Chondrocyte (in vitro differentiated cells): ENCODE measurements around the gene NSDHL. TPM values are rescaled to one million over a fixed set of nuclear protein-coding genes. Genes with fewer than 3 reads are reported as not detected.

Experiments
- DNase-seq: peaks from one replicate; pipeline ENCODE4 v3.0.0; 2021; ENCODE audit warnings: mixed read lengths, low spot score
- H3K27ac Mint-ChIP-seq: one replicate; pipeline ENCODE4 v1.8.0; 2021; ENCODE audit warnings: mild to moderate bottlenecking, moderate library complexity, mixed read lengths; ENCODE audit not compliant: unreplicated experiment
- H3K27me3 Mint-ChIP-seq: 2 replicates; pipeline ENCODE4 v1.8.0; 2021; ENCODE audit warnings: low read depth, mixed read lengths
- H3K36me3 Mint-ChIP-seq: 2 replicates; pipeline ENCODE4 v1.8.0; 2021; ENCODE audit warnings: low read depth, mixed read lengths
- H3K4me1 Mint-ChIP-seq: 2 replicates; pipeline ENCODE4 v1.8.0; 2021; ENCODE audit warnings: low read depth, mild to moderate bottlenecking, mixed read lengths
- H3K4me3 Mint-ChIP-seq: one replicate; pipeline ENCODE4 v1.8.0; 2021; ENCODE audit warnings: mild to moderate bottlenecking, moderate library complexity, mixed read lengths; ENCODE audit not compliant: unreplicated experiment
- H3K9me3 Mint-ChIP-seq: 2 replicates; pipeline ENCODE4 v1.8.0; 2021; ENCODE audit warnings: low read depth, mixed read lengths
- total RNA-seq: library from RNA; stranded (reverse); gene quantifications from 3 replicates; pipeline ENCODE4 v1.2.1, GENCODE V29; 2021
- TF ChIP-seq, protein P1 (sequence below): fragments of 200-600 bp; sonication (generic); IDR thresholded peaks from 2 replicates; pipeline ENCODE4 v1.5.0; 2021; ENCODE audit warnings: antibody characterized with exemption, mild to moderate bottlenecking, moderate library complexity

Gene NSDHL
- total RNA-seq, 1 donor from 2014 or later, result 18.1 TPM

DNA sequence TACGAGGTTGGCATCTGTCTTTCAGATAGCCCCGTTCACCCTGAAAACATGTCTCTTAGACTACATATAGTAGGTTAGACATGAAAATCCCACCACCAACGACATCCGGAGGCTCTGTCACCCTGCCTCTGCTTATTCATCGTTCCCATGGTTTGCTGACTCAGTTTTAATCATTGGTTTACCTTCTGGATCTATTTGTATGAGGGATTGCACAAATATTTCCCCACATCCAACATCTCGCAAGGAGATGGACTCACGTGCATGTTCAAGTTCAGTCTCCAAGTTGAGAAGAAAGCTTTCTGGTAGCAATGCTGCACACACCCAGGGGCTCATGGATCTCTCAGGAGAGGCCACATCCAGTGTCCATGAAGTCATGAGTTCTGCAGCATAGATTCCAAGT lies 11.1 kb upstream of the NSDHL start:
- H3K4me1 Mint-ChIP-seq, result no peaks in the 10 kb centered on the region
- no peak overlapping the region for H3K27ac Mint-ChIP-seq
- DNase-seq, result no peak
- H3K9me3 Mint-ChIP-seq, result no peaks in the 10 kb centered on the region
- H3K27me3 Mint-ChIP-seq, result no peaks in the 10 kb centered on the region
- no peak overlapping the region for H3K4me3 Mint-ChIP-seq
- TF ChIP-seq, protein P1, sequence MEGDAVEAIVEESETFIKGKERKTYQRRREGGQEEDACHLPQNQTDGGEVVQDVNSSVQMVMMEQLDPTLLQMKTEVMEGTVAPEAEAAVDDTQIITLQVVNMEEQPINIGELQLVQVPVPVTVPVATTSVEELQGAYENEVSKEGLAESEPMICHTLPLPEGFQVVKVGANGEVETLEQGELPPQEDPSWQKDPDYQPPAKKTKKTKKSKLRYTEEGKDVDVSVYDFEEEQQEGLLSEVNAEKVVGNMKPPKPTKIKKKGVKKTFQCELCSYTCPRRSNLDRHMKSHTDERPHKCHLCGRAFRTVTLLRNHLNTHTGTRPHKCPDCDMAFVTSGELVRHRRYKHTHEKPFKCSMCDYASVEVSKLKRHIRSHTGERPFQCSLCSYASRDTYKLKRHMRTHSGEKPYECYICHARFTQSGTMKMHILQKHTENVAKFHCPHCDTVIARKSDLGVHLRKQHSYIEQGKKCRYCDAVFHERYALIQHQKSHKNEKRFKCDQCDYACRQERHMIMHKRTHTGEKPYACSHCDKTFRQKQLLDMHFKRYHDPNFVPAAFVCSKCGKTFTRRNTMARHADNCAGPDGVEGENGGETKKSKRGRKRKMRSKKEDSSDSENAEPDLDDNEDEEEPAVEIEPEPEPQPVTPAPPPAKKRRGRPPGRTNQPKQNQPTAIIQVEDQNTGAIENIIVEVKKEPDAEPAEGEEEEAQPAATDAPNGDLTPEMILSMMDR, result no peak
- H3K36me3 Mint-ChIP-seq, result no peaks in the 10 kb centered on the region

DNA sequence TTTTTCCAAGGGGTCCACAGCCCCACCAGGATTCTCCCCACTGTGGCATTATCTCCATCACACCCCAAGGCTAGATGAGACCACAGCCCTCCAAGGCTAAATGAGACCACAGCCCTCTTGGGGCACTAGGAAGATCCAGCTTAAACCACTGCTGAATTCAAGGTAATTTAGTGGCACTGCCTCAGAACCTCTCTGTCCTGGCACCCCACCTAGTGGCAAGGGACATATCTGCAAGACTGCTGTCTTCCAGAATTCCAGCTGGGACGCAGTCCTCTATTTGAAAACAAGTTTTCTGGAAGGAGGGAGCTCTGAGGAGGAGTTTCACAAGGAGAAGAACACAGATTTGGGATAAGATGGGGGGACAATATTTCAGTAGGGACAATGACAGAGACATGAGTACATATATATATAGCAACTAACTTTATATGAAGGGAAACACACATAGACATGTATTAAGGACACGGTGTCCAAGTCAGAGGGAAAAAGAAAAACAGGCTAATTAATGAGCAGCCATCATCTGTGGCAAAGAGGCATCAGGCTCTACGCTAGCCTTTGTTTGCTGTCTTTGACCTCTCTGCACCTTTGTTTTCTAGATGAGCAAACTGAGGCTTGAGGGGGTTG lies 9.6 kb upstream of the NSDHL start:
- H3K9me3 Mint-ChIP-seq, result peaks cover 2% of the 10 kb centered on the region
- no peaks in the 10 kb centered on the region for H3K4me1 Mint-ChIP-seq
- H3K27ac Mint-ChIP-seq, result no peak overlapping the region
- H3K27me3 Mint-ChIP-seq, result no peaks in the 10 kb centered on the region
- no peaks in the 10 kb centered on the region for H3K36me3 Mint-ChIP-seq
- TF ChIP-seq, protein P1, result peak; percentile 71
- no peak for DNase-seq
- no peak overlapping the region for H3K4me3 Mint-ChIP-seq

DNA sequence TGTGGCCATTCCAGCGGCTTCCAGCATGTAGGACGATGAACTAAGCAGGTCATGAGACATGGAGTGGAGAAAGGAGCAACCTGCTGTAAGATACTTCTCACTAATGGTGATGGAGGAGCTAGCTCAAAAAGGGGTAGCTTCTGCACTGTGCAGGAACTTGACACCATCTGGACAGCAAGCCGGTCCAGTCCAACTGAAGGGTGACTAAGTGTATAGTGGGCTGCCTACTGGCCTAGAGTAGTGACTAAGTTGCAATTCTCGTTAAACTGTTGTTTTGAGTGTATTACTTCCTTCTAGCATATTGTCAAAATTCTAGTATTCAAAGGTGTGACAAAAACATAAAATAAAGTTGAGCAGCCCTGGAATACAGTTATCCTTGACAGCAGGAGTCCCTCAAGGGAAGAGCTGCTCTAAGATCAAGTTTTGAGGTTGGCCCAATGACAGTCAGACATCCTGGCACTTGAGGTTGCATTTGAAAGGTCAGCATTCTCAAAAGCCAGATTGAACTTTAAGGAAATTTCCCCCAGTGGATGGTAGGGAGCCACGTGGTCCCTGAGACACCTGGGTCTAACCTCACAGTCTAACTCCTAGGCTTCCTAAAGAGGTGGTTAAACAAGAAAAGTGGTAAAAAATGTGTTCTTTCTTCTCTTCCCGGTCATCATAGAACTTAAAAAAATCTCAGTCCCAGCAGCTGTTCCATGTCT lies 8.3 kb upstream of the NSDHL start:
- Mint-ChIP-seq H3K36me3 (peaks cover 2% of the 10 kb centered on the region), H3K9me3 (peaks cover 5% of the 10 kb centered on the region), H3K27me3 (no peaks in the 10 kb centered on the region), H3K4me3 (no peak overlapping the region), H3K27ac (no peak overlapping the region), H3K4me1 (no peaks in the 10 kb centered on the region)
- TF ChIP-seq, protein P1, result no peak
- no peak for DNase-seq

DNA sequence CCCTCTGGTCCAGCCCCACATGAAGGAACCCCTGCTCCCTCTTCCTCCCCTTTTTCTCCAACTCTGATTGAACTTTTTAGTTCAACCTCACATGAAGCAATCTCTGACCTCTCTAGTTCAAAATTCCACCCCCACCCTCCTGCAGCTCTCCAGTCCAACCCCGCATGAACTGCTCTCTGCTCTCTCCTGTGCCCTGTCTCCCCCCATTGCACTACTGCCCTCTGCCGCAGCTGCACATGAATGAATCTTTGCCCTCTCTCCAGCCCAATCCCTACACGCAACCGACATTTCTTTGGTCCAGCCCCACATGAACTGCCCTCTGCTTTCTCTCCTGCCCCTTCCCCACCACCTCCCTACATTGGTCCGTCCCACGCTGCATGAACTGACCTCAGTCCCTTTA lies 7.2 kb upstream of the NSDHL start:
- Mint-ChIP-seq H3K4me3 (no peak overlapping the region), H3K4me1 (no peaks in the 10 kb centered on the region), H3K9me3 (peaks cover 5% of the 10 kb centered on the region), H3K27me3 (no peaks in the 10 kb centered on the region), H3K27ac (no peak overlapping the region), H3K36me3 (peaks cover 2% of the 10 kb centered on the region)
- DNase-seq, result no peak
- TF ChIP-seq, protein P1, result no peak

DNA sequence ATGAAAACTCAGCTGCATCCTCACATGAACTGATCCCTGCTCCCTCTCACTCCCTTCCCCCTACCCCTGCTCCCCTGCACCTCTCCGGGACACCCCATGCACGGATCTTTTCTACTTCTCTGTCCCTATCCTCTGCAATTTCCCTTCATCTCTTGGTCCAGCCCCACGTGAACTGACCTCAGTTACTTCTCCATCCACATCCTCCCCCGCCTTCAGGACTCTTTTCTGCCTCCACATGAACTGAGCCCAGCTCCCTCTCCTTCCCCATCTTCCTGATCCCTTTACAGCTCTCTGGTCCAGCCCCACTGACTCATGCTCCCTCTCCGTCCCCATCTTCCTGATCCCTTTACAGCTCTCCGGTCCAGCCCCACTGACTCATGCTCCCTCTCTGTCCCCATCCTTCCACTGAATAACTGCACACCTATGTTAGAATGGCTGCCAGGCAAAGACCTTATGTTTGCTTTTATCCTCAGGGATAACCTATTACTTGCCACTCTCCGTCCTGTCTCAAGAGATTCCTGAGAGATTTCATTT lies 6.0 kb upstream of the NSDHL start:
- Mint-ChIP-seq H3K9me3 (peaks cover 9% of the 10 kb centered on the region), H3K27ac (no peak overlapping the region), H3K4me1 (peaks cover 4% of the 10 kb centered on the region), H3K4me3 (no peak overlapping the region), H3K36me3 (peaks cover 2% of the 10 kb centered on the region), H3K27me3 (no peaks in the 10 kb centered on the region)
- DNase-seq, result no peak
- TF ChIP-seq, protein P1, result no peak
